Skeletal muscle tissue (tissue), 4 donors: ENCODE measurements around the gene PARS2. TPM values are rescaled to one million over a fixed set of nuclear protein-coding genes. Genes with fewer than 3 reads are reported as not detected.
"Not testable (repeated sequence)": the region's sequence is repeated elsewhere in the genome, so short reads cannot be mapped to it uniquely, and the experiment has no call there.

ENCODE experiments used
- H3K27ac ChIP-seq: one replicate; pipeline ENCODE4 v1.7.0; 2013; ENCODE audit warnings: mild to moderate bottlenecking, low read depth, low read length, inconsistent platforms
- H3K27me3 ChIP-seq, 3 donors: one replicate each; pipeline ENCODE4 v1.7.0; 2013; ENCODE audit warnings: low read length in 3 of 3; ENCODE audit not compliant: control insufficient read depth in 3 of 3, insufficient read depth in 3 of 3
- H3K36me3 ChIP-seq, 3 donors: one replicate each; pipeline ENCODE4 v1.7.0; 2013; ENCODE audit warnings: low read length in 3 of 3; ENCODE audit not compliant: control insufficient read depth in 3 of 3, insufficient read depth in 3 of 3
- H3K4me1 ChIP-seq, 3 donors: one replicate each; pipeline ENCODE4 v1.7.0; 2013; ENCODE audit warnings: low read length in 3 of 3, mild to moderate bottlenecking in 3 of 3; ENCODE audit not compliant: control insufficient read depth in 3 of 3, insufficient read depth in 3 of 3
- H3K4me3 ChIP-seq, 3 donors: one replicate each; pipeline ENCODE4 v1.7.0; 2013; ENCODE audit warnings: low read length in 3 of 3
- H3K9ac ChIP-seq, 3 donors: one replicate each; pipeline ENCODE4 v1.7.0; 2013; ENCODE audit warnings: low read length in 3 of 3, mild to moderate bottlenecking in 3 of 3, moderate library complexity in 2 of 3, low read depth in 1 of 3
- H3K9me3 ChIP-seq, 3 donors: one replicate each; pipeline ENCODE4 v1.7.0; 2013; ENCODE audit warnings: low read length in 3 of 3; ENCODE audit not compliant: control insufficient read depth in 3 of 3
- total RNA-seq: library from RNA; depleted of rRNA; stranded (reverse); fragments of >200 nt; gene quantifications from one replicate; pipeline ENCODE4 v1.2.3, GENCODE V29; 2014
- donor health status: Osteomylitis.

PARS2 gene
- total RNA-seq, 1 donor from 2014 or later: 5.2 TPM

- H3K9me3 ChIP-seq, H3K9ac ChIP-seq, H3K4me1 ChIP-seq, H3K4me3 ChIP-seq, H3K36me3 ChIP-seq, H3K27ac ChIP-seq: not testable (repeated sequence)
- peaks cover 0 to 14% (median 8%) of the 10 kb centered on the region in 3 donors for H3K27me3 ChIP-seq
Observed at GRCh38 chr1:54775828-54776721, 11.8 kb upstream of the PARS2 start.

- H3K27me3 ChIP-seq: peaks cover 0 to 14% (median 2%) of the 10 kb centered on the region in 3 donors
- no peak overlapping the region for H3K9ac ChIP-seq
- H3K27ac ChIP-seq: no peak overlapping the region
- H3K36me3 ChIP-seq: no peaks in the 10 kb centered on the region
- H3K4me1 ChIP-seq: no peaks in the 10 kb centered on the region
- H3K9me3 ChIP-seq: no peaks in the 10 kb centered on the region
- H3K4me3 ChIP-seq: no peak overlapping the region
Observed at GRCh38 chr1:54774820-54775498, 10.6 kb upstream of the PARS2 start.

GRCh38 chr1:54772951-54773350 is 8.6 kb upstream of the PARS2 start:
- Histone ChIP-seq H3K27me3 (peaks cover 0 to under 1% (median 0%) of the 10 kb centered on the region in 3 donors), H3K36me3 (no peaks in the 10 kb centered on the region)

GRCh38 chr1:54768093-54768492 is 3.8 kb upstream of the PARS2 start:
- Histone ChIP-seq H3K9me3 (no peaks in the 10 kb centered on the region), H3K4me3 (no peak overlapping the region), H3K27ac (no peak overlapping the region), H3K4me1 (peaks cover 4 to 9% (median 8%) of the 10 kb centered on the region in 3 donors), H3K27me3 (no peaks in the 10 kb centered on the region), H3K36me3 (peaks cover 0 to 3% (median 0%) of the 10 kb centered on the region in 3 donors), H3K9ac (no peak overlapping the region)

More at GRCh38 chr1:54772951-54773350, 8.6 kb upstream of the PARS2 start:
- Histone ChIP-seq H3K9ac (no peak overlapping the region), H3K9me3 (no peaks in the 10 kb centered on the region), H3K27ac (no peak overlapping the region), H3K4me1 (no peaks in the 10 kb centered on the region), H3K4me3 (no peak overlapping the region)

GRCh38 chr1:54767526-54767925 is 3.2 kb upstream of the PARS2 start:
- no peaks in the 10 kb centered on the region for H3K27me3 ChIP-seq
- H3K36me3 ChIP-seq: peaks cover 0 to 3% (median 0%) of the 10 kb centered on the region in 3 donors
- H3K4me3 ChIP-seq: no peak overlapping the region
- no peak overlapping the region for H3K27ac ChIP-seq
- no peaks in the 10 kb centered on the region for H3K9me3 ChIP-seq
- no peak overlapping the region for H3K9ac ChIP-seq
- peaks cover 4 to 9% (median 8%) of the 10 kb centered on the region in 3 donors for H3K4me1 ChIP-seq

- H3K9ac ChIP-seq: no peak overlapping the region
- H3K4me1 ChIP-seq: peaks cover 4 to 9% (median 8%) of the 10 kb centered on the region in 3 donors
- no peaks in the 10 kb centered on the region for H3K27me3 ChIP-seq
- H3K4me3 ChIP-seq: no peak overlapping the region
- no peaks in the 10 kb centered on the region for H3K9me3 ChIP-seq
- peaks cover 0 to 3% (median 0%) of the 10 kb centered on the region in 3 donors for H3K36me3 ChIP-seq
- no peak overlapping the region for H3K27ac ChIP-seq
Observed at GRCh38 chr1:54766726-54767125, 2.4 kb upstream of the PARS2 start.

- H3K4me1 ChIP-seq: peaks cover 4 to 9% (median 8%) of the 10 kb centered on the region in 3 donors
- peaks cover 0 to 3% (median 0%) of the 10 kb centered on the region in 3 donors for H3K36me3 ChIP-seq
- peak overlapping the region; percentile 5 for H3K27ac ChIP-seq
Observed at GRCh38 chr1:54764922-54765561, 719 bp upstream of the PARS2 start.

GRCh38 chr1:54763816-54764132 is 549 bp downstream of the PARS2 start:
- Histone ChIP-seq H3K4me1 (peaks cover 4 to 9% (median 8%) of the 10 kb centered on the region in 3 donors), H3K36me3 (peaks cover 1 to 3% (median 3%) of the 10 kb centered on the region in 3 donors), H3K27ac (peak overlapping the region; percentile 45), H3K9me3 (no peaks in the 10 kb centered on the region), H3K4me3 (peak overlapping the region; percentile 88 to 98 (median 98)), H3K9ac (peak overlapping the region; percentile 85 to 93 (median 92)), H3K27me3 (no peaks in the 10 kb centered on the region)

More at GRCh38 chr1:54764922-54765561, 719 bp upstream of the PARS2 start:
- Histone ChIP-seq H3K4me3 (peak overlapping the region; percentile 30 to 92 (median 64)), H3K9ac (peak overlapping the region; percentile 1 to 66 (median 41)), H3K9me3 (no peaks in the 10 kb centered on the region), H3K27me3 (no peaks in the 10 kb centered on the region)

DNA sequence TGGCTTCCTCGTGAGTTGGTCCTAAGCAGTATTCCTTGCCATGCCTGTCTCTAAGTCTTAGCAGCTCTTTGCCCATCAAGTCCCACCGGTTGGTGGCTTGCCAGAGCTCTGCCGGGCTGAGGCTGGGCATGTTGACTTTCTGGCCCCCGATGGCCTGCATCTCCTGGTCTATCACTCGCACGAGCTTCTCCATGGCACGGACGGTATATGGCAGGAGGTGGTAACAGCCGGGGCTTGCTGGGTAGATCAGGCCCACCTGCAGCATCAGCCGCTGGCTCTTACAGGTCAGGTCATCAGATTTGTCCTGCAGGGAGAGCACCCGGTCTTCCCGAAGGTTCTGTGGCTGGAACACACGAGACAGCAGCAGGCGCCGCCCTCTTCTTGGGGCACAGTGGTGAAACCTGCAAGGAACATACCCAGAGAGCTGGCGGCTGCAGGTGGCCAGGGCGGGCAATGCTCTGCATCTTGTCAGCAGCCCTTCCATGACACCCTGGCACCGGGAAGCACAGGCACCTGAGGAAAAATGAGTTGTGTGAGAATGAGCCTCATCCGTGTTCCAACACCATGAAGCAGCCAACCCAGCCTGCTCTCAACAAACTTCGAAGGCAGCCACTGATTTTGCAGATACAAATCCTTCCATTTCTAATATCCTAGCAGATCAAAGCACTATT is 5.5 kb downstream of the PARS2 start:
- no peaks in the 10 kb centered on the region for H3K9me3 ChIP-seq
- H3K27me3 ChIP-seq: no peaks in the 10 kb centered on the region
- H3K36me3 ChIP-seq: peaks cover 14 to 24% (median 22%) of the 10 kb centered on the region in 3 donors
- no peak overlapping the region for H3K9ac ChIP-seq
- no peak overlapping the region for H3K27ac ChIP-seq
- no peak overlapping the region for H3K4me3 ChIP-seq
- peaks cover 4 to 5% (median 5%) of the 10 kb centered on the region in 3 donors for H3K4me1 ChIP-seq
